Stimulated activated naive CD4-positive, alpha-beta T cell treated with Interleukin-2 at 50 U/mL for 16 hours (primary cell): ENCODE measurements around the gene SRRM4.

ENCODE experiments used
- DNase-seq: peaks from one replicate; lab custom pipeline; 2025; lab: John Stamatoyannopoulos, UW

The SRRM4 gene

GRCh38 chr12:119122751-119123150 lies 141.4 kb downstream of the SRRM4 start:
- DNase-seq = no peak

- no peak for DNase-seq
These were observed 147.2 kb downstream of the SRRM4 start for GRCh38 chr12:119128527-119128926.

- no peak for DNase-seq
These were observed 148.6 kb downstream of the SRRM4 start for GRCh38 chr12:119129827-119130434.

GRCh38 chr12:119130523-119130922 lies 149.2 kb downstream of the SRRM4 start:
- DNase-seq = no peak

GRCh38 chr12:119134284-119135072 lies 153.1 kb downstream of the SRRM4 start:
- DNase-seq = no peak

GRCh38 chr12:119136811-119137410 lies 155.6 kb downstream of the SRRM4 start:
- no peak for DNase-seq

GRCh38 chr12:119139448-119139847 lies 158.1 kb downstream of the SRRM4 start:
- DNase-seq = no peak

GRCh38 chr12:119145367-119145766 lies 164.0 kb downstream of the SRRM4 start:
- DNase-seq = no peak

- DNase-seq = no peak
These were observed 166.6 kb downstream of the SRRM4 start for GRCh38 chr12:119147847-119148448.

- DNase-seq = no peak
These were observed 167.9 kb downstream of the SRRM4 start for GRCh38 chr12:119149270-119149669.

- DNase-seq = no peak
These were observed 170.2 kb downstream of the SRRM4 start for GRCh38 chr12:119151445-119152026.

GRCh38 chr12:119153477-119154434 lies 172.4 kb downstream of the SRRM4 start:
- DNase-seq = no peak

GRCh38 chr12:119154435-119154818 lies 173.1 kb downstream of the SRRM4 start:
- DNase-seq = no peak

- no peak for DNase-seq
These were observed 175.2 kb downstream of the SRRM4 start for GRCh38 chr12:119156401-119157044.

GRCh38 chr12:119157528-119157927 lies 176.2 kb downstream of the SRRM4 start:
- no peak for DNase-seq

- no peak for DNase-seq
These were observed 176.6 kb downstream of the SRRM4 start for GRCh38 chr12:119157978-119158377.

- no peak for DNase-seq
These were observed 177.1 kb downstream of the SRRM4 start for GRCh38 chr12:119158402-119158801.

- DNase-seq = no peak
These were observed 178.5 kb downstream of the SRRM4 start for GRCh38 chr12:119159844-119160243.

- DNase-seq = no peak
These were observed 186.6 kb downstream of the SRRM4 start for GRCh38 chr12:119167902-119168301.

- no peak for DNase-seq
These were observed 187.4 kb downstream of the SRRM4 start for GRCh38 chr12:119168721-119169120.

GRCh38 chr12:119169150-119169549 lies 187.8 kb downstream of the SRRM4 start:
- DNase-seq = no peak
